GM18511 (cell line): ENCODE data around the gene KCTD20.
"Not testable (repeated sequence)": the region's sequence is repeated elsewhere in the genome, so short reads cannot be mapped to it uniquely, and the experiment has no call there.

Source experiments
- ATAC-seq: cut with Tn5 transposase; IDR thresholded peaks from one replicate; pipeline ENCODE4 v1.9.1; 2021; ENCODE audit warnings: mild to moderate bottlenecking, moderate library complexity; ENCODE audit not compliant: unreplicated experiment

KCTD20 gene

GRCh38 chr6:36442671-36443470 lies at the start of gene KCTD20, which contains the start of gene PXT1:
Gene KCTD20 (plus strand): TSS chr6:36443000. CDS start chr6:36470098, 27,098 bp downstream.
Gene PXT1 (minus strand): TSS chr6:36442854. CDS start chr6:36426082, 16,772 bp downstream.
- peak; percentile 87 for ATAC-seq

- ATAC-seq: no peak
These were observed 42.8 kb upstream of the KCTD20 start for GRCh38 chr6:36399970-36400369.

GRCh38 chr6:36402481-36402880 lies 40.3 kb upstream of the KCTD20 start:
- ATAC-seq: no peak

DNA sequence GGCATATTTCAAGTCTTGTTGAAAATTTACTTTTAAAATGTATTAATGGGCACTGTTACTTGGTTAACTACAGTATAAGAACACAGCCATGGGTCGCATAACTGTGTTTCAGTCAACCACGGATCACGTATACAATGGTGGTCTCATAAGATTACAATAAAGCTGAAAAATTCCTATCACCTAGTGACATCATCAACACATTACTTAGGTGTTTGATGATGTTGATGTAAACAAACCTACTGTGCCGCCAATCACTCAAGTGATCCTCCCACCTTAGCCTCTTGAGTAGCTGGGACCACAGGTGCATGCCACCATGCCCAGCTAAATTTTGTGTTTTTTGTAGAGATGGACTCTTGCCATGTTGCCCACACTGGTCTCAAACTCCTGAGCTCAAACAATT lies 38.6 kb upstream of the KCTD20 start:
- ATAC-seq: no peak

DNA sequence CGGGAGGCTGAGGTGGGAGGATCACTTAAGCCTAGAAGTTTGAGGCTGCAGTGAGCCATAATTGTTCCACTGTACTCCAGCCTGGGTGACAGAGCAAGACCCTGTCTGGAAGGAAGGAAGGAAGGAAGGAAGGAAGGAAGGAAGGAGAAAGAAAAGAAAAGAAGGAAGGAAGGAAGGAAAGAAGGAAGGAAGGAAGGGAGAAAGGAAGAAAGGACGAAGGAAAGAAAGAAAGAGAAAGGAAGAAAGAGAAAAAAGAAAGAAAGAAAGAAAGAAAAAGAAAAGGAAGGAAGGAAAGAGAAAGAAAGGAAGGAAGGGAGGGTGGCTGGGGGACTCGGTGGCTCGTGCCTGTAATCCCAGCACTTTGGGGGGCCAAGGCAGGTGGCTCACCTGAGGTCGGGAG lies 33.1 kb upstream of the KCTD20 start:
- ATAC-seq: not testable (repeated sequence)

DNA sequence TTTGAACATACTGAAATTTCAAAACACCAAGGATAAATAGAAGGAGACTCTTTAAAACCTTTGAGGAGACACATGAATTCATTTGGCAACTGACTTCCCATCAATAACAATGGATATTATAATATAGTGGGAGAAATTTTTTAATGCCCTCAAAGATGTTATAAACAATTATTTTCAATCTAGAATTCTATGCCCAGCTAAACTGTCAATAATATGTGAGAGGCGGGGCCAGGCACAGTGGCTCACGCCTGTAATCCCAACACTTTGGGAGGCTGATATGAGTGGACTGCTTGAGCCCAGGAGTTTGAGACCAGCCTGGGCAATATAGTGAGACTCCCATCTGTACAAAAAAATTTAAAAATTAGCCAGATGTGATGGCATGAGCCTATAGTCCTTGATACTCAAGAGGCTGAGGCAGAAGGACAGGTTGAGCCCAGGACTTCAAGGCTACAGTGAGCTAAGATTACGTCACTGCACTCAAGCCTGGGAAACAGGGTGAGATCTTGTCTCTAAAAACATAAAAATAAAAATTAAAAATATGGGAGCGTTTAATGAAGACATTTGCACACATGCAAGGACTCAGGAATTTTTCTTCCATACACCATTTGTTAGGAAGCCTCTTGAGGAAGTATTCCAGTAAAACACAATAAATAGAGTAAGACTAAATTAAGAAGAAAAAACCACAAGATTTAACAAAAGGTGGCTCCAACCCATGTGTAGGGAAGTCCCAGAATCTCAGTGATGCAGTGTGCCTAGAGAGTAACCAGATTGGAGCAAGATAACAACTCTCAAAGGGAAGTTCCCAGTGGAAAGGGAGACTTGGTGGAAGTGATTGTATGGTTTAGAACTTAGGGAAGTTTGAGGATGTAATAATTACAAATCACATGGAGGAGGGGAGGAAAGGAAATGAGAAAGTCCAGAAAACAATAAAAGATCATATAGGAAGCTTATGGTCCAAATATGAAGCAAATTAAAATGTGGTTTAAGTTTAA lies 29.0 kb upstream of the KCTD20 start:
- ATAC-seq: no peak

DNA sequence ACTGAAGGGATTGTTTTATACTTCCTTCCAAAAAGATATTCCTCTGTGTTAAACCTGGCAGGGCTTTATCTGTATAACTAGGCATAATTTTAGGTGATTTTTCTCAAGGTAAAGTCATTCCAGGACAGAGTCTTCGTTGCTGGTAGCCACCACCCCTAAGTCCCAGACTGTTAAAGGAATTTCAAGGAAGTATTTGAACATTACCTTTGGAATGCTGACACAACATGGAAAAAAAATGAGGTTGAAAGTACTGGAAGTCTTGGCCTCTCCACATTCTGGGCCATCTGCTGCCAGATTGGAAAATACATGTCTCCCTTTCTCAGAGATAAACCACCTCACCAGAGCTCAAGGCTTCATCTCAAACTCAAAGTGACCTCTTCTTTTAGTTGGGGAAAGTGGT lies 28.3 kb upstream of the KCTD20 start:
- no peak for ATAC-seq

DNA sequence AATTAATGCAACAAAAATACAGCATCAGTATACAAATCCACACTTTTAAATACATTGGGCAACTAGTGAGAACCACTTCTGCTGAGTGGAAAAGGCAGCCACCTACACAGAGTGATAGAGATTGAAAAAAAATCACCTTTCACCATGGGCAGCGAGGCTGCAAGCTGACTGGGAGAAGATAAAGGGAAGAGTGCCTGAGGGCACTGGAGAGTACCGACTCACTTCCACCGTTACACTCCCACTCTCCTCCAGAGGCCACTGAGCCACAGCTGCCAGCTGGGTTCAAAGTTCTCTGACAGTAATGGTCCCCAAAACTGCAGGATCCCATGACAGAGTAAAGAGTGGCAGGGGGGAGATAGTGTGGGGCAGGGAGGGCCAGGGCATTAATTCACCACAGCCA lies 24.2 kb upstream of the KCTD20 start:
- ATAC-seq: no peak

DNA sequence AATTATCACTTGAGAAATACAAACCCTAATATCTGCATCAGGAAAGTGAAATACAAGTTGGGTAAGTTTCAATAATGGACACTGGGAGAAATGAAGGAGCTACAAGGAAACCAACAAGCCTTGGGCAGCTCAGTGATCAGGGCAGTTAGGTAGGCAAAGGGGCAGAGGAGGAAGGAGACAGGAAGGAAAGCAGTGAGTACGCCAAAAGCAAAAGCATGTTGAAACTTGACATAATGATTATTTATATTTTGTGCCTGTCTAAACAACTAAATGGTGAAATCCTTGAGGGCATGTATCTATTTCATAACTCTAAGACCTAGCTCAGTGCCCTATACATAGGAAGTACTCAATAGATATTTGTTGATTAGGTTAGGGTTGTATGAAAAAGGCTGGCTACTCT lies 23.5 kb upstream of the KCTD20 start:
- no peak for ATAC-seq

- ATAC-seq: no peak
These were observed 20.1 kb upstream of the KCTD20 start for GRCh38 chr6:36422714-36423100.

DNA sequence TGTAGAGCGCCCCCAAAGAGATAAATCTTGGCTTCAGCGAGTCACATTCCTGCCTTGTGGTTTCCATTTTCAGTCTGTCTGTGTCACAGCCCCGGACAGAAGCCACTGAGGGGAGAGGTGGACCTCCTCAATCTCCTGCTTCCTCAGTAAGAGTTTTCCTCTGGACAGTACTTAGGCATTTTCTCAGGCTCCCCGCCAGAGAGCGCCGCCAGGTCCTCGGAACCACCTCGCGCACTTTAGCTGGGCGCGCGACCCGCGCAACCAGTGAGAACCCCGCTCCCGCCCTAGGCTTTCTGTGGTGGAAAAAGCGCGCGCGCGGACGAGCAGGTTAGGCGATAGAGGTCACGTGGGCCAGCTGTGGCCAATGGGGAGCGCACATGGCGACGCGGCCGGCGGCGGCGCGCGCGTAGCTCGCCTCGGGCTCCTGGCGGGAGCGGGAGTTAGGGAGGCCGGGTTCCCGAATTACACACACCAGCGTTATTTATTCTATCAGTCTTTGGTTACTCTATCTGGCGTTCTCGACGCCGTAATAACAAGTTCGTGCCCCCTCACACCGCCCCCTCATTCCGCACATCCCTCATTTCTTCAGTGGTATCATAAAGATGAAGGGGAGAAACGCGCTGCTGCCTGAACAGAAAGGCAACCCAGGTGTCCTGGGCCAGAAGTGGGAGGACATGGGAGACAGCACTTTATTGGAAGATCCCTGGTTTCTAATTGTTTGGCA lies 19.5 kb upstream of the KCTD20 start:
- ATAC-seq: peak; percentile 96

DNA sequence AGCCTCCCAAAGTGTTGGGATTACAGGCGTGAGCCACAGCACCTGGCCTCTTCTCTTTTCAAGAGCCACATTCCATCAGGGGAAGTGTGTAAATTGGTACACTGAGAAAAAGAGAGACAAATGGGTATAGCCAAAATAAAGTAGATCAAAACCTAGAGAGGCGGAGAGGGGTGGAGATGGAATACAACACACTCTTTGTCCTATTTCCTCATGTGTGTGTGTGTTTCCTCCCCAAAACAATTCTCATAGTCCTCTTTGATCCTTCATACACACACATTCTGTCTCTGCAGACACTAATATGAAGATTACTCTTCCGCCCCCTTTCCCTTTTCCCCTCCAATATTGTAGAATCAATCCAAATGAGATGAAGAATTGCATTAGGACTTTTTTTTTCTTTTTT lies 16.2 kb upstream of the KCTD20 start:
- no peak for ATAC-seq

- ATAC-seq: no peak
These were observed 13.9 kb upstream of the KCTD20 start for GRCh38 chr6:36428911-36429310.

- ATAC-seq: no peak
These were observed 12.4 kb upstream of the KCTD20 start for GRCh38 chr6:36430351-36430750.

DNA sequence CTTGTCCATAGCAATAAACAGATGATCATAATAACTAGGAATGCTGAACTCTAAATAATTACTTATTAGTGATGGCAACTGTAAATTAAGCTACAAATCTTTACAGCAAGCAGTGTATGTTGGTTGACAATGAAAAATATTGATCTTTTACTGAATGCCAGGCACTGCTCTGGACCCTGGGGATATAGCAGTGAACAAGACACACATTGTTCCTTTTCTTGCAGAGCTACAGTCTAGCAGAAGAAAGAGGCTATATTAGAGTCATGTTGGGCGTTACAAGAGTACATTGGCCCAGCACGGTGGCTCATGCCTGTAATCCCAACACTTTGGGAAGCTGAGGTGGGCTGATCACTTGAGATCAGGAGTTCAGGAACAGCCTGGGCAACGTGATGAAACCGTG lies 11.6 kb upstream of the KCTD20 start:
- no peak for ATAC-seq

DNA sequence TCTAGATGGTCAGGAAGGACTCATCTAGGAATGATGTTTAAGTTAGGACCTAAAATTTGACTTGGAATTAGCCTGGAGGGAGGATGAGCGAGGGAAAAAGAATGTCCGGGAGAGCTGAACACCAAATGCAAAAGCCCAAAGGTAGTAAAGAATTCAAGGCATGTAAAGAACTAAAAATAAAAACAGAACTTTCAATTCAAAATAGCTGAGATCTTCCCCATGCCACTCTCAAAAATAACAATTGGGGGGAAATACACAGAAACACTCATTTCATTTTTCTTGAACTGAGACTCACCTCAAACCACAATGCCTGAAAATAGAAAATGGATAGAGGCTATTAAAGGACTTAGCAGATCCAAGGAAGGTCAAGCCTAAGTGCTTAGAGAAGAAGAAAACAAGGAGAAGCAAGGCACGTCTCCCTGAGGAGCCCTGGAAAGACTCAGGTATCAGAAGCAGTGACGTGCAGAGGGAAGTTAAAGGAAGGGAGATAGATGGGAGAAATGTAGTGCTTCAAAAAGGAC lies 10.6 kb upstream of the KCTD20 start:
- no peak for ATAC-seq

GRCh38 chr6:36436466-36436865 lies 6.3 kb upstream of the KCTD20 start:
- ATAC-seq: no peak

DNA sequence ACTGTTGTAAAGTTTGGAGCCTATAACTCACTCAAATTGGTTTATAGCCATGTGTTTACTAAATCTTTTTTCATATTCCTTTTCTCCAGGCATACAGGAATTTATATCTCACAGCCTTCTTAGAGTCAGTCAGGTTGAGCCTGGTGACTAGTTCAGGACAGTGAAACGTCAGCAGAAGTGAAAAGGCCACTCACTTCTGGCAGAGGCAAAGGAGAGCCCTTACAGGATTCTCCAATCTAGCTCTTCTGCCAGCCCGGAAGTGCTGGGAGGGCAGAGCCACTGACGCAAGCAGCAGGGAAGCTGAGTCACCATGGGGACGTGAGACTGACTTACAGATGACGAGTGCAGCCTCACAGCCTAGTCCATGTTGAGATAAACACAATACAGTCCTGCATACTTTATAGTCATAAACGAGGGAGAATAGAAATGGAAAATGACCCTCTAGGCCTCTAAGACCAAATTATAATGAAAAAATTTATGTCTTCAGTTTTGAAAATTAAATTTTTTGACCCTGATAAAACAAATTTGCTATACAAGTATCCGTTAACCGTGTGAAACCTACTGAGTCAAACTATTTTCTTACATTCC lies 1.4 kb upstream of the KCTD20 start:
- ATAC-seq: peak; percentile 52

- no peak for ATAC-seq
These were observed 613 bp upstream of the KCTD20 start for GRCh38 chr6:36442103-36442670.
